ENCODE measurements around the gene NPLOC4. TPM values are rescaled to one million over a fixed set of nuclear protein-coding genes. Genes with fewer than 3 reads are reported as not detected.

Gene NPLOC4
- total and polyA plus RNA-seq, 2 of the 13 experiments (the other 11 are each of a cell fraction or from before 2014, with no cell fraction given) = 57.0 to 97.0 TPM

- TF ChIP-seq, protein P1, sequence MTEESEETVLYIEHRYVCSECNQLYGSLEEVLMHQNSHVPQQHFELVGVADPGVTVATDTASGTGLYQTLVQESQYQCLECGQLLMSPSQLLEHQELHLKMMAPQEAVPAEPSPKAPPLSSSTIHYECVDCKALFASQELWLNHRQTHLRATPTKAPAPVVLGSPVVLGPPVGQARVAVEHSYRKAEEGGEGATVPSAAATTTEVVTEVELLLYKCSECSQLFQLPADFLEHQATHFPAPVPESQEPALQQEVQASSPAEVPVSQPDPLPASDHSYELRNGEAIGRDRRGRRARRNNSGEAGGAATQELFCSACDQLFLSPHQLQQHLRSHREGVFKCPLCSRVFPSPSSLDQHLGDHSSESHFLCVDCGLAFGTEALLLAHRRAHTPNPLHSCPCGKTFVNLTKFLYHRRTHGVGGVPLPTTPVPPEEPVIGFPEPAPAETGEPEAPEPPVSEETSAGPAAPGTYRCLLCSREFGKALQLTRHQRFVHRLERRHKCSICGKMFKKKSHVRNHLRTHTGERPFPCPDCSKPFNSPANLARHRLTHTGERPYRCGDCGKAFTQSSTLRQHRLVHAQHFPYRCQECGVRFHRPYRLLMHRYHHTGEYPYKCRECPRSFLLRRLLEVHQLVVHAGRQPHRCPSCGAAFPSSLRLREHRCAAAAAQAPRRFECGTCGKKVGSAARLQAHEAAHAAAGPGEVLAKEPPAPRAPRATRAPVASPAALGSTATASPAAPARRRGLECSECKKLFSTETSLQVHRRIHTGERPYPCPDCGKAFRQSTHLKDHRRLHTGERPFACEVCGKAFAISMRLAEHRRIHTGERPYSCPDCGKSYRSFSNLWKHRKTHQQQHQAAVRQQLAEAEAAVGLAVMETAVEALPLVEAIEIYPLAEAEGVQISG (CRISPR knock-in tag; IDR thresholded peaks at IDR 0.05) = 0 out of 2 replicates have a peak, but pooled peaks have one; percentile 16
- TF ChIP-seq, protein P2, sequence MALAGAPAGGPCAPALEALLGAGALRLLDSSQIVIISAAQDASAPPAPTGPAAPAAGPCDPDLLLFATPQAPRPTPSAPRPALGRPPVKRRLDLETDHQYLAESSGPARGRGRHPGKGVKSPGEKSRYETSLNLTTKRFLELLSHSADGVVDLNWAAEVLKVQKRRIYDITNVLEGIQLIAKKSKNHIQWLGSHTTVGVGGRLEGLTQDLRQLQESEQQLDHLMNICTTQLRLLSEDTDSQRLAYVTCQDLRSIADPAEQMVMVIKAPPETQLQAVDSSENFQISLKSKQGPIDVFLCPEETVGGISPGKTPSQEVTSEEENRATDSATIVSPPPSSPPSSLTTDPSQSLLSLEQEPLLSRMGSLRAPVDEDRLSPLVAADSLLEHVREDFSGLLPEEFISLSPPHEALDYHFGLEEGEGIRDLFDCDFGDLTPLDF (CRISPR knock-in tag; IDR thresholded peaks at IDR 0.05) = no peak
- peak; percentile 28; the same call in 1 of the 2 replicates for TF ChIP-seq ZNF501 (CRISPR knock-in tag; IDR thresholded peaks at IDR 0.05)
- 0 out of 2 replicates have a peak, but pooled peaks have one; percentile 6 for TF ChIP-seq FOXC1 (CRISPR knock-in tag; IDR thresholded peaks at IDR 0.05; ENCODE audit: borderline replicate concordance)
- TF ChIP-seq ZNF704 (CRISPR knock-in tag; IDR thresholded peaks at IDR 0.05; ENCODE audit: borderline replicate concordance) = 0 out of 2 replicates have a peak, but pooled peaks have one; percentile 5
Observed at GRCh38 chr17:81520021-81520901, 116.7 kb downstream of the NPLOC4 start (continued).

Data from HepG2 (cell line).